Neural cell (in vitro differentiated cells): ENCODE measurements around the gene FN1. TPM values are rescaled to one million over a fixed set of nuclear protein-coding genes. Genes with fewer than 3 reads are reported as not detected.

Experiments
- H2AFZ ChIP-seq: fragments of 200-600, 300-800 bp; sonication (generic), shearing (Covaris generic); 2 replicates; pipeline ENCODE4 v1.6.0; 2014; ENCODE audit warnings: low read depth, mild to moderate bottlenecking, antibody characterized with exemption, low read length, moderate library complexity
- H3F3A ChIP-seq: fragments of 200-600 bp; shearing (Covaris generic); 2 replicates; pipeline ENCODE4 v1.6.1; 2016; ENCODE audit warnings: mild to moderate bottlenecking, moderate library complexity, mixed read lengths, antibody characterized with exemption, low read length; ENCODE audit not compliant: insufficient read depth, poor library complexity, severe bottlenecking
- H3K27ac ChIP-seq: fragments of 200-600, 300-800 bp; sonication (generic), shearing (Covaris generic); 2 replicates; pipeline ENCODE4 v1.5.1; 2014; ENCODE audit warnings: mild to moderate bottlenecking, low read length, moderate library complexity
- H3K27me3 ChIP-seq: fragments of 300-800, 200-600 bp; sonication (generic), shearing (Covaris generic); 2 replicates; pipeline ENCODE4 v1.6.0; 2014; ENCODE audit warnings: mild to moderate bottlenecking, low read depth, low read length, moderate library complexity; ENCODE audit not compliant: insufficient read depth
- H3K36me3 ChIP-seq: fragments of 300-800, 200-600 bp; sonication (generic), shearing (Covaris generic); 2 replicates; pipeline ENCODE4 v1.5.1; 2014; ENCODE audit warnings: mild to moderate bottlenecking, antibody characterized with exemption, low read length, moderate library complexity; ENCODE audit not compliant: insufficient read depth
- H3K4me2 ChIP-seq: fragments of 300-800, 200-600 bp; sonication (generic), shearing (Covaris generic); 2 replicates; pipeline ENCODE4 v1.6.0; 2014; ENCODE audit warnings: mild to moderate bottlenecking, low read length
- H3K4me3 ChIP-seq: fragments of 300-800, 200-600 bp; sonication (generic), shearing (Covaris generic); 2 replicates; pipeline ENCODE4 v1.5.1; 2014; ENCODE audit warnings: mild to moderate bottlenecking, low read length, moderate library complexity
- H3K79me2 ChIP-seq: fragments of 200-600 bp; shearing (Covaris generic); replicated peaks from 2 replicates; pipeline ENCODE4 v1.6.0; 2014; ENCODE audit warnings: mild to moderate bottlenecking, low read length, moderate library complexity; ENCODE audit not compliant: insufficient read depth
- H3K9ac ChIP-seq: fragments of 300-800, 200-600 bp; sonication (generic), shearing (Covaris generic); 2 replicates; pipeline ENCODE4 v1.6.1; 2016; ENCODE audit warnings: mild to moderate bottlenecking, low read length, mixed read lengths
- H3K9me2 ChIP-seq: fragments of 200-600 bp; shearing (Covaris generic); 2 replicates; pipeline ENCODE4 v1.6.1; 2016; ENCODE audit warnings: mild to moderate bottlenecking, low read length, mixed read lengths; ENCODE audit not compliant: insufficient read depth
- H3K9me3 ChIP-seq: fragments of 200-600, 300-800 bp; sonication (generic), shearing (Covaris generic); 2 replicates; pipeline ENCODE4 v1.6.1; 2016; ENCODE audit warnings: mild to moderate bottlenecking, mixed run types, low read length, moderate library complexity, mixed read lengths
- H4K20me1 ChIP-seq: fragments of 200-600 bp; shearing (Covaris generic); 2 replicates; pipeline ENCODE4 v1.6.1; 2016; ENCODE audit warnings: mild to moderate bottlenecking, mixed run types; ENCODE audit not compliant: insufficient read depth
- EP300 ChIP-seq: fragments of 450-650 bp; conservative IDR thresholded peaks from 2 replicates; pipeline ENCODE4 v1.6.1; 2014; ENCODE audit warnings: antibody characterized with exemption, mild to moderate bottlenecking, moderate library complexity; ENCODE audit not compliant: poor library complexity, severe bottlenecking
- EZH2 ChIP-seq: fragments of 200-600, 300-800 bp; shearing (Covaris generic), sonication (generic); IDR thresholded peaks from 2 replicates; pipeline ENCODE4 v1.6.1; 2014; ENCODE audit warnings: antibody characterized with exemption, low read length, borderline replicate concordance, mild to moderate bottlenecking; ENCODE audit not compliant: insufficient read depth, poor library complexity, severe bottlenecking
- MXI1 ChIP-seq: fragments of 450-650 bp; conservative IDR thresholded peaks from 2 replicates; pipeline ENCODE4 v1.6.1; 2014; ENCODE audit warnings: antibody characterized with exemption, mild to moderate bottlenecking; ENCODE audit not compliant: poor library complexity, severe bottlenecking
- POLR2AphosphoS5 ChIP-seq: IDR thresholded peaks from 2 replicates; pipeline ENCODE4 v1.6.1; 2012
- RAD21 ChIP-seq: fragments of 450-650 bp; conservative IDR thresholded peaks from 2 replicates; pipeline ENCODE4 v1.6.1; 2014; ENCODE audit warnings: antibody characterized with exemption, mild to moderate bottlenecking, moderate library complexity
- SMC3 ChIP-seq: fragments of 450-650 bp; conservative IDR thresholded peaks from 2 replicates; pipeline ENCODE4 v1.6.1; 2014; ENCODE audit warnings: antibody characterized with exemption, mild to moderate bottlenecking, moderate library complexity; ENCODE audit not compliant: poor library complexity
- TAF1 ChIP-seq: IDR thresholded peaks from 2 replicates; pipeline ENCODE4 v1.6.1; 2012; ENCODE audit warnings: low read depth
- polyA plus RNA-seq: library from polyadenylated mRNA; depleted of rRNA; stranded (reverse); fragments of >200 nt; gene quantifications from 2 replicates; pipeline ENCODE4 v1.2.3, GENCODE V29; 2014
- TF ChIP-seq, protein P1 (sequence below): fragments of 450-650 bp; IDR thresholded peaks from 2 replicates; pipeline ENCODE4 v1.5.1; 2014; ENCODE audit warnings: antibody characterized with exemption, mild to moderate bottlenecking, moderate library complexity; ENCODE audit not compliant: poor library complexity, severe bottlenecking
- TF ChIP-seq, protein P2 (sequence below): IDR thresholded peaks from 2 replicates; pipeline ENCODE4 v1.6.1; 2012; ENCODE audit warnings: borderline replicate concordance

The FN1 gene
- polyA plus RNA-seq, 1 donor from 2014 or later: 0.93 TPM

DNA sequence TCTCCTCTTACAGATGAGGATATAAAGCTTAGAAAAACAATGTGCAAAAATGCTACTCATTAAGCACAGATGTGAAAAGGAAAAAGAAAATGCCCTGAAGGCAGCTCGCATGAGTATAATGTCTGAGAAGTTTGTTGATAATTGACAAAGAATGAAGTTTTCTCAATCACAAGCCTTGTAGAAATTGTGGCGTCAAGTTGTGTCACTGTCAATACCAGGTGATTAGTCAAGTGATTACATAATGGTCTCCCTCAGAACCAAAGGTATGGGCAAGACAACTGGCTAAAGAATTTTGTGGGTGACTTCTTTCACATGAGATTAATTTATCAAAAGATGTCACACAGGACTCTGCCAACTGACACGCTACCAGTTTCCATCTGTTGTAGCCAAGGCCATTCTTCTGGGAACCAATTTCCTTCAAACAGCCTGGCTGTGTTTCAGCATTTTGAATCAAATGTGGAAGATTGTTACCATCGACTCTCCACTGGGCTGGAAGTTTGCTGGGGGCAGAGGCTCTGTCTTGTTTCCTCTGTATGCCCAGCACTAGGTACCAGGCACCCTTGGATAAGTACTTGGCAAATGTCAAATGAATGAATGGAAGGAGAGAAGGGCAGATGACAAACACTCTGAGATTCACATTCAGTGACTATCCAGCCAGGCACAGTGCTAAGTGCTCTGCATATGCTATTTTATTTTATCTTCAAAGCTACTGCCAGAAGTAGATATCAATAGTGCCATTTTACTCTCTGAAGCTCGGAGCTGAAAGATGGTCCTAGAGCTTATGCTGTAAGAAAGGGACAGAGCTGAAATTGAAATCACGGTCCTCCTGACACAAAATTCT, 5.9 kb upstream of the FN1 start:
- TF ChIP-seq SMC3 (no peak), POLR2AphosphoS5 (no peak), EP300 (no peak)
- TF ChIP-seq, protein P1, sequence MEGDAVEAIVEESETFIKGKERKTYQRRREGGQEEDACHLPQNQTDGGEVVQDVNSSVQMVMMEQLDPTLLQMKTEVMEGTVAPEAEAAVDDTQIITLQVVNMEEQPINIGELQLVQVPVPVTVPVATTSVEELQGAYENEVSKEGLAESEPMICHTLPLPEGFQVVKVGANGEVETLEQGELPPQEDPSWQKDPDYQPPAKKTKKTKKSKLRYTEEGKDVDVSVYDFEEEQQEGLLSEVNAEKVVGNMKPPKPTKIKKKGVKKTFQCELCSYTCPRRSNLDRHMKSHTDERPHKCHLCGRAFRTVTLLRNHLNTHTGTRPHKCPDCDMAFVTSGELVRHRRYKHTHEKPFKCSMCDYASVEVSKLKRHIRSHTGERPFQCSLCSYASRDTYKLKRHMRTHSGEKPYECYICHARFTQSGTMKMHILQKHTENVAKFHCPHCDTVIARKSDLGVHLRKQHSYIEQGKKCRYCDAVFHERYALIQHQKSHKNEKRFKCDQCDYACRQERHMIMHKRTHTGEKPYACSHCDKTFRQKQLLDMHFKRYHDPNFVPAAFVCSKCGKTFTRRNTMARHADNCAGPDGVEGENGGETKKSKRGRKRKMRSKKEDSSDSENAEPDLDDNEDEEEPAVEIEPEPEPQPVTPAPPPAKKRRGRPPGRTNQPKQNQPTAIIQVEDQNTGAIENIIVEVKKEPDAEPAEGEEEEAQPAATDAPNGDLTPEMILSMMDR: no peak
- no peaks in the 10 kb centered on the region for H3K9me3 ChIP-seq
- H3K4me3 ChIP-seq: no peak overlapping the region
- H3K9ac ChIP-seq: no peak overlapping the region
- no peaks in the 10 kb centered on the region for H3K36me3 ChIP-seq
- no peak overlapping the region for H3K27ac ChIP-seq
- H3K27me3 ChIP-seq: peaks cover 12% of the 10 kb centered on the region
- no peaks in the 10 kb centered on the region for H3K9me2 ChIP-seq
- H2AFZ ChIP-seq: no peak overlapping the region
- no peaks in the 10 kb centered on the region for H4K20me1 ChIP-seq
- H3K4me2 ChIP-seq: no peak overlapping the region
- no peaks in the 10 kb centered on the region for H3K79me2 ChIP-seq
- H3F3A ChIP-seq: no peaks in the 10 kb centered on the region

- H2AFZ ChIP-seq: no peak overlapping the region
- no peaks in the 10 kb centered on the region for H3K9me3 ChIP-seq
- peaks cover 26% of the 10 kb centered on the region for H3K27me3 ChIP-seq
- no peak overlapping the region for H3K27ac ChIP-seq
- no peaks in the 10 kb centered on the region for H4K20me1 ChIP-seq
- no peaks in the 10 kb centered on the region for H3F3A ChIP-seq
- H3K9ac ChIP-seq: no peak overlapping the region
- no peaks in the 10 kb centered on the region for H3K9me2 ChIP-seq
- H3K79me2 ChIP-seq: no peaks in the 10 kb centered on the region
- no peaks in the 10 kb centered on the region for H3K36me3 ChIP-seq
- H3K4me2 ChIP-seq: no peak overlapping the region
- TF ChIP-seq SMC3 (no peak), MXI1 (no peak), EP300 (no peak), POLR2AphosphoS5 (no peak), TAF1 (no peak), RAD21 (no peak), EZH2 (no peak)
- TF ChIP-seq, protein P1: no peak
- TF ChIP-seq, protein P2, sequence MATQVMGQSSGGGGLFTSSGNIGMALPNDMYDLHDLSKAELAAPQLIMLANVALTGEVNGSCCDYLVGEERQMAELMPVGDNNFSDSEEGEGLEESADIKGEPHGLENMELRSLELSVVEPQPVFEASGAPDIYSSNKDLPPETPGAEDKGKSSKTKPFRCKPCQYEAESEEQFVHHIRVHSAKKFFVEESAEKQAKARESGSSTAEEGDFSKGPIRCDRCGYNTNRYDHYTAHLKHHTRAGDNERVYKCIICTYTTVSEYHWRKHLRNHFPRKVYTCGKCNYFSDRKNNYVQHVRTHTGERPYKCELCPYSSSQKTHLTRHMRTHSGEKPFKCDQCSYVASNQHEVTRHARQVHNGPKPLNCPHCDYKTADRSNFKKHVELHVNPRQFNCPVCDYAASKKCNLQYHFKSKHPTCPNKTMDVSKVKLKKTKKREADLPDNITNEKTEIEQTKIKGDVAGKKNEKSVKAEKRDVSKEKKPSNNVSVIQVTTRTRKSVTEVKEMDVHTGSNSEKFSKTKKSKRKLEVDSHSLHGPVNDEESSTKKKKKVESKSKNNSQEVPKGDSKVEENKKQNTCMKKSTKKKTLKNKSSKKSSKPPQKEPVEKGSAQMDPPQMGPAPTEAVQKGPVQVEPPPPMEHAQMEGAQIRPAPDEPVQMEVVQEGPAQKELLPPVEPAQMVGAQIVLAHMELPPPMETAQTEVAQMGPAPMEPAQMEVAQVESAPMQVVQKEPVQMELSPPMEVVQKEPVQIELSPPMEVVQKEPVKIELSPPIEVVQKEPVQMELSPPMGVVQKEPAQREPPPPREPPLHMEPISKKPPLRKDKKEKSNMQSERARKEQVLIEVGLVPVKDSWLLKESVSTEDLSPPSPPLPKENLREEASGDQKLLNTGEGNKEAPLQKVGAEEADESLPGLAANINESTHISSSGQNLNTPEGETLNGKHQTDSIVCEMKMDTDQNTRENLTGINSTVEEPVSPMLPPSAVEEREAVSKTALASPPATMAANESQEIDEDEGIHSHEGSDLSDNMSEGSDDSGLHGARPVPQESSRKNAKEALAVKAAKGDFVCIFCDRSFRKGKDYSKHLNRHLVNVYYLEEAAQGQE: no peak
- H3K4me3 ChIP-seq: no peak overlapping the region
Measured at GRCh38 chr2:215439980-215440512, 4.2 kb upstream of the FN1 start.
